Right renal pelvis (tissue), 4 donors: ENCODE data around the gene SLC19A1. TPM values are rescaled to one million over a fixed set of nuclear protein-coding genes. Genes with fewer than 3 reads are reported as not detected.

Experiments
- DNase-seq, 4 donors: peaks; one replicate each; pipeline ENCODE4 v3.0.0-alpha.2; 2013; ENCODE audit warnings: low read depth in 4 of 4, low spot score in 3 of 4, missing footprints in 1 of 4
- polyA plus RNA-seq, 4 donors: library from polyadenylated mRNA; unstranded; fragments of 120-200 nt; gene quantifications; one replicate each; pipeline ENCODE4 v1.2.1, GENCODE V29; 2013; ENCODE audit not compliant: insufficient read length in 4 of 4

SLC19A1 gene
- polyA plus RNA-seq, 4 donors, result 38.0 to 66.1 (median 60.4) TPM

DNA sequence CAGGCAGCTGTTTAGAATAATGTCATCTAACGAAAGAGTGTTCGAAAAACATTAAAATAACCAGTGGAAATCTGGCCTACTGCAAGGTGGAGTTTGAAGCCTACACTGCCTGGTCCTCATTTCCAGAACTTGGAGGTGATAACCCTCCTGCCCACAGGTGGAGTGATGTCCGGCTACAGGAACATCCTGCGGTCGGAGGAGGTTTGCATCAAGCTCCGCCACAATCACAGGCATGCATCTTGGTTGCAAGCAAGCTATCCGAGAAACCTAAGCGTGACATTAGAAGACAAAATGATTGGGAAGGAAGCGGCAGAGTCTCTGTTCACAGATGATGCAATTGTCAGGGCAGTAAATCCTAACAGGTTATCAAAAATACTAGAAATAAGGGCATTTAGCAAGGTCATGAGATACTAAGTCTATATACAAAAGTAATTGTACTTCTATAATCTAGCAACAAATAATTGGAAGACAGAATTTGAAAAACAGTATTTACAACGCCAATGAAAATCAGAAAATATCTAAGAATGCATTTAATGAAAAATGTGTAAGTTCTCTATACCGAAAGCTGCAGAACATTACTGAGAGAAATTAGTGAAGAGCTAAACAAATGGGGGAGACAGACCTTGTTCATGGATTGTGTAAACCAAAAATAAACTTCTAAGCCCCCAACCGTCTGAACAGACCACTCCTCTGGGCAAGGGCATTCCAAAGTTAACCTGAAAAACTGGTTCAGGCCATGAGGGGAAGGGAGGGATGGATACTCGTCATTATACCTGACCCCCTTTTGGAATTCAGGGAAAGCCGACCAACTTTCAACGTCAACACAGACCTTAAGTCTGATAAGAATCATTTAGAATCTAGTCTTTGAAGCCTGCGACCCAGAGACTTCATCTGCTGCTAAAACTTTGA lies 4.7 kb upstream of the SLC19A1 start:
- no peak for DNase-seq

DNA sequence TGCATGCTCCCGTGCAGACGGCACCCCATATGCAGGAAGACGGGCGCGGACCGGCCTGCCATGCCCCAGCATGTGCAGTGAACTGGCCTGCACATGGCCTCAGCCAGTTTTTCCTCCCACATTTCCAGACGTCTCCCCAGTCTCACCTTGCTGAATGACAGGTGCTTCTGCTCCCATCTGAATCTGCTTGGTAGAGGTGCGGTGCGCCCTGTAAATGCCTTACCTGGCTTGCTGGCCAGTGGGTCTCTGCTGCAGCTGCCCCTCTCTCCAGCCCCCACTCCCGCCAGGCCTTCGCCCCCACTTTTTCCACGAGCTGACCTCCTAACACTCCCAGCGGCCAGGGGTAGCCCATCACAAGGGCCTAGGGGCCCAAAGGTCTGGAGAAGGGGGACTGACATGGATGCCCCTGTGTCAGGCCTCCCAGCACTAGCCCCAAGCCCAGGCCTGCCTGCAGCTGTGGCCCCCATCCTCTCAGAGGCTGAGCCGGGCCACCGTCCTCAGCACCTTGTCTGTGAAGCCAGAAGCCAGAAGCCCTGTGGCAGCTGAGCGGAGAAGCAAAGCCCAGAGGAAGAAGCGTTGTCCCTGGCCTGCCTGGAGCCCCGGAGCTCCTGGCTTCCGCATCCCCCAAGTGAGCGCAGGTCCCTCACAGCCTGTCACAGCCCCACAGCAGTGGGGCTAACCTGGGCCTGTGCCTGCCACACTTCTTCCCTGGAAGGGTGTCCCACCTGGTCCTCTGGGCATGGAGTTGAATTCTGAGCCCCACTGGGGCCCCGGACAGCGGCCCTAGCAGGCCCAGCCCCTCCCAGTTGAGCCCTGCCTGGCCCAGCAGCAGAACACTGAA lies 3.7 kb upstream of the SLC19A1 start:
- DNase-seq, result no peak

DNA sequence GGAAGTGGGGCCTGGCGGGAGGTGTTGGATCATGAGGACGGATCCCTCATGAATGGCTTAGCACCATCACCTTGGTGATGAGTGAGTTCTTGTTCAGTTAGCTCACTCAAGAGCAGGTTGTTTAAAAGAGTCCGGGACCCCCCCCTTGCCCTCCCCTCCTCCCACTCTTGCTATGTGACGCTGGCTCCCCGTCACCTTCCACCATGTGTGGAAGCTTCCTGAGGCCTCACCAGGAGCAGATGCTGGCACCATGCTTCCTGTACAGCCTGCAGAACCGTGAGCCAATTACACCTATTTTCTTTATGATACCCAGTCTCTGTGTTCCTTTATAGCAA lies 3.0 kb upstream of the SLC19A1 start:
- DNase-seq, result no peak

GRCh38 chr21:45544449-45545235 lies 2.4 kb upstream of the SLC19A1 start:
- no peak for DNase-seq

GRCh38 chr21:45543710-45544448 lies 1.6 kb upstream of the SLC19A1 start:
- DNase-seq, result no peak

DNA sequence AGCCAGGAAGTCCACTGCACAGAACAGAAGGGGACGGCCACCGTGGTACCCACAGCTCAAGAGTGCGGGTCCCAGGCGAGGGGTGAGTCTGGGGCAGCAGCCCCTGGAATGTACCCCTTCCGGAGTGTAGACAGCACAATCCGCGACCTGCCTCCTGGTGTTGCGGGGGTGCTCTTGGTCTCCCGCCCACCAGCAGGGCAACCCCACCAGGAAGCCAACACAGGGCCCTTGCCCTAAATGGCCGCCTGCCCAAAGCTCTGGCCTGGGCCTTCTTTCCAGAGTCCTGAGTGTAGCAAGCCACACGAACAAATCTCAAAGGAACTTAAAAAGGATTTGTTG lies 1.1 kb upstream of the SLC19A1 start:
- DNase-seq, result no peak

DNA sequence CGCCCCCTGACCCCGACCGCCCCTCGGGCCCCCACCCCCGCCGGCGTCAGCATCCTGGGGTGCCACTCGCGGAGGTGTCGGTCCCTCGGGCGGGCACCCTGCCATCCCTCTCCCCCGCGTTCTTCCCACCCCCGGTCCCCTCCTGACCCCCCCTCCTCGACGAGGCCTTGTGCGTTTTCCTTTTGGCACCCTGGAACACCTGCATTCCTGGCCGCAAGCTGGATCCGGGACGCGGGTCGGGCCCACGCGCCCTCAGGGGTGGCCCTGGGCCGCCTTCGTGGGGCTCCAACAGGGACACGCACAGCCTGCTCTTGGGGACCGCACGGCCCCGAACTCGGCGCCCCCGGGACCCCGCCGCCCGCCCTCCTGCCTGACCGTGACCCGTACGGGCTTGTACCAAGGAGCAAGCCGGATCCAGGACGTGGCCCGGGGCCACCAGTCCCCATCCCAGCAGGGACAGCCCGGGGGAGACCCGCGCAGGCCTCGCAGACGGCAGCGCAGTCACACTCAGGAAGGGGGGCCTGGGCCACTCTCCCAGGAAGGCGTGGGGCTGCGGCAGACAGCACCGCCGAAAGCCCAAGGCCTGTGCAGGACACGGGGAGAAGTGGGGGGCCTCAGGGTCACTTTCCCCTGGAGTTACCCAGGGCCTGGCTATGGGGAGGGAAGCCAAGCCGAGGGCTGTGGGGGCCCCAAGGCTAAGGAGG lies 579 bp upstream of the SLC19A1 start:
- no peak for DNase-seq

- no peak for DNase-seq
Measured at GRCh38 chr21:45541221-45542039, 810 bp downstream of the SLC19A1 start.

GRCh38 chr21:45540601-45540970 lies 1.7 kb downstream of the SLC19A1 start:
- no peak for DNase-seq

DNA sequence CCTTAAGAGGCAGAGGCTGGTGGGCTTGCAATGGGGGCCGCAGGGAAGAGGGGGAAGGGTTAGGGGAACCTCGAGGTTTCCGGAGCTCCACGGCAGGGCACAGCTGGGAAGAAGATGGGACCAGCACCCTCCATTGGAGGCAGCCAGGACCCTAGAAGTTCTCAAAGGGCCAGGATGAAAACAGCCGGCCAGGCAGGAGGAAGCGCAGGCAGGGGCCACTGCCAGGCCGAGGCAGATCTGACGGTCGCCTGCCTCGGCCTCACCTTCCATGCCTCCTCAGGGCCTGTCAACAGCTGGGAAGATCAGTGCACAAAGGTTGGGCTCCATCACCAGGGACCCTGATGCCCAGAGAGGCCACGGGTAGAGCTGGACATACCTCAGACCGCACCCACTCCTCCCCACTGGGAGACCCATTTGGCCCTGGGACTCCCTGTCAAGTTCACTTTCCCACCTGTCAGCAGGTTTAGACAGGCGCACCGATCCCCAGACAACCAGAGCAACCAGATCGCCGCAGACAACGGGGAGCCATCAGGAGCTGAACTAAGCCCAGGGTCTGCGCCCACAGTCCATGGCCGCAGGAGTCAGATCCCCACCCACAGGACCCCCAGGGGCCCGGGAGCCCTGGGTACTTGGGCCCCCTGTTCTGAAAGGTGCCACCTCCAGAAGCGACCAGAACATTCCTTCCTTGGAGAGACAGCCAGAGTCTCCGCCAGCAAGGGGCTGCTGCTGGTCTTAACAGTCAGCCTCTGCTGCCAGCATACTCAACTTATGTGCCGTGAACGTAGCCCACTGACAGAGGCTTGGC lies 2.2 kb downstream of the SLC19A1 start:
- DNase-seq, result no peak

GRCh38 chr21:45539046-45539795 lies 3.0 kb downstream of the SLC19A1 start:
- no peak for DNase-seq

DNA sequence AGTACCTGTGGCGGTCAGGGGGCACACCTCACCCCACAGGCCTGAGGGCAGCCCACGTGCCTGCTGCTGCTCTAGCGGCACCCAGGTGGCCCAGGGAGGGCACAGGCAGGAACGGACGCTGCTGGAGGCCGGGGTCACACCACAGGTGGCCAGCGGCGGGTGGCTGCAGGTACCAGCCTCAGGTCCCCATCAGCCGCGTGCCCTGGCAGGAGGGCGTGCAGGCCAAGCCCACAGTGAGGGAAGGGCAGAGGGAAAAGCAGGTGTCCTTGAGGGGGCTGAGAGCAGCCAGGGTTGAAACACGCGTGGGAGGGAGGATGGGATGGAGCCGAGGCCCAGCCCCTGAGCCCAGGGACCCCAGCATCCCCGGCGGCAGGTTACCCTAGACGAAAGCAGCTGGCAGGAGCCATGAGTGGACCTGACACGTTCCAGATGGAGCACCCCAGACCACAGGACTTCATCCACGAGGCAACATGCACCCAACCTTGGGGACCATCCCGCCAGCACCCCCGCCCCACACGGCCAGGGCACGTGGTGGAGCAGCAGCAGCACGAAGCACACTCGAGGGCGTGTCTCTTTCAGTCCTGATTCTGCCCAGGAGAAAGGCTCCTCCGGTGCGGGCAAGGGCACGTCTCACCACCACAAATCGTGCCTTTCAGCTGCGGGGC lies 3.7 kb downstream of the SLC19A1 start:
- DNase-seq, result no peak

- no peak for DNase-seq
Measured at GRCh38 chr21:45537746-45538291, 4.4 kb downstream of the SLC19A1 start.

- DNase-seq, result no peak
Measured at GRCh38 chr21:45537111-45537745, 5.0 kb downstream of the SLC19A1 start.

DNA sequence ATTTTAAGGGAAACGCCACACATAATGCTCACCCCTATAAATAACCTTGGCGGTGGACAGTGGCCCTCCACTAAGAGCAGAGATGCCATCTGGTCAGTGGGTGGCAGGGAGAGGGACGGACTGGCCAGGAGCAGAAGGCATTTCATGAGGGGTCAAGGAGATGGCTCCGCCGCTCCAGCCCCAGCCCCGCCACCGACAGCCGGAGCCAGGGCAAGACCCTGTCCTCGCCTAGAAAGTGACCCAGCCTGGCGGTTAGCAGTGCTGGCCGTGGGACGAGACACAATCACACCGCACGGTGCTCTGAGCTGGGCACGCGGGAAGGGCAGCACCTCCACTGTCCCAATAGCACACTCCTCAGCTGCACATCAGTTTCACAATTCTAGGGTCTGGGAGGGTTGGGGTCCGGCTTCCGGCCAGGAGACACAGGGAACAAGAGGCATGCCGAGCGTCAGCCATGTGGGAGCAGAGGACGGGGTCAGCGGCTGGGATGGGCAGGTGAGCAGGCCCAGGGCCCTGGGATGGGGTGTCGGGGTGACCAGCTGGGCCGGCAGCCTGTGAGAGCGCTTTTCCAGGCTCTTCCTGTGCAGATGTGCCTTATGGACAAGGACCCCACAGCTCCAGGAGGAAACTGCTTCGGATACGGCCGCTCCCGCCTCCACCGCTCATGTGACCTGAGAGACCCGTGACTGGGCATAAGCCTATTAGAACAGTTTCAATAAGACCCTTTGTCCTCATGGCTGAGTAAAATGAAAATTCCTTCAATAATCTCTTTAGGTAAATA lies 5.7 kb downstream of the SLC19A1 start:
- DNase-seq, result no peak
